Right renal pelvis (tissue), 4 donors: ENCODE measurements around the gene ZNF775. TPM values are rescaled to one million over a fixed set of nuclear protein-coding genes. Genes with fewer than 3 reads are reported as not detected.
A peak's percentile ranks its signal among the peaks of the same experiment; 100 is the strongest.
"Not testable (repeated sequence)": the region's sequence is repeated elsewhere in the genome, so short reads cannot be mapped to it uniquely, and the experiment has no call there.

Experiments used
- DNase-seq, 4 donors: peaks; one replicate each; pipeline ENCODE4 v3.0.0-alpha.2; 2013; ENCODE audit warnings: low read depth in 4 of 4, low spot score in 3 of 4, missing footprints in 1 of 4
- polyA plus RNA-seq, 4 donors: library from polyadenylated mRNA; unstranded; fragments of 120-200 nt; gene quantifications; one replicate each; pipeline ENCODE4 v1.2.1, GENCODE V29; 2013; ENCODE audit not compliant: insufficient read length in 4 of 4

ZNF775 gene
- polyA plus RNA-seq, 4 donors: 4.0 to 9.1 (median 5.4) TPM

- no peak for DNase-seq
These were observed 1.3 kb downstream of the ZNF775 start for GRCh38 chr7:150380463-150380862.

GRCh38 chr7:150381096-150381495, 2.0 kb downstream of the ZNF775 start:
- DNase-seq: no peak

- no peak for DNase-seq
These were observed 2.6 kb downstream of the ZNF775 start for GRCh38 chr7:150381785-150382122.

- DNase-seq: no peak
These were observed 3.2 kb downstream of the ZNF775 start for GRCh38 chr7:150382123-150382843.

DNA sequence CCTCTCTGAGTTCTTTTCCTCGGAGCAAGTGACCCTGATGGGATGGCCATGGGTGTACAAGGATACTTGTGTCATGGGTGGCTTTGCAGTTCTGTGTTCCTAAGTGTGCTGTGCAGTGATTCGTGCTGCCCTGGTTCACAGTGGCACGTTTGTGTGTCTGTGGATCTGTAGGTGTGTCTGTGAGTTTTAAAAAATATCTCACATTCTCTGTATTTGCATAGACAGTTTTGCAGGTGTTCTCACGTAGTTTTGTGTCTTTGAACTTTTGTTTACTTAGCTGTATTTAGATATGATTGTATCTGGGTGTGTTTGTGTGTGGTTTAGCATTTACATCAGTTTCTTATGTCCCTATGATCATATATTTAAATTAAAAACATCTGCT, 3.7 kb downstream of the ZNF775 start:
- DNase-seq: no peak

DNA sequence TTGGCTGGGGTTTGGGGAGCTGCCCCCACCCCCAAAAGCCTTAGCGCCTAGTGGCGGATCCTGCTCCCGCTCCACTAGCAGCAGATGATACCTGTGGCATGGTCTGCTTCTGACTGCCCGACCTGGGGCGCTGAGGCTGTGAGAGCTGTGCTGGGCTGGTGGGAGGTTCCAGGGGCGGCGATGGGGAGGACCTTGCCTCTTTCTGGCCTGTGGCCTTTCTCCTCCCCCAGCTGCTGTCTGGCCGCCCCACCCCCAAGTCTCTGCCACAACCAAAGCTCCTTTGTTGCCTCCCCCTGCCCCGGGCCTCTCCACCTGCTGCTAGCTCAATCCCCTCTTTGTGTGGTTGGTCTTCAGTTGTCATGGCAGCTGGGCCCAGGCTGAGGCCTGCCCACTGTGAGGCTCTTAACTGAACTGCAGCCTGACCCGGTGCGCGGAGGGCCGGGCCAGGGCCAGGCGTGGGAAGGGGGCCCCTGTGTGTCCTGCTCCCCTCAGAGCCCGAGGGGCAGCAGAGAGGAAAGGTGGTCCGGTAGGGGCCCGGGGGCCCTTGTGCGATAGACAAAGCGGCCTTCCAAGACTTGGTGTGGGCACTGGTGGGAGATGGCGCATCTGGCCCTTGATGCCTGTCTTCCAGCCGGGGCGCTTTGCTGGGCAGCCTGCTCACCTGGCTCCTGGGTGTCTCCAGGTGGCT, 4.7 kb downstream of the ZNF775 start:
- DNase-seq: peak in 1 of 4 donors; percentile 70

DNA sequence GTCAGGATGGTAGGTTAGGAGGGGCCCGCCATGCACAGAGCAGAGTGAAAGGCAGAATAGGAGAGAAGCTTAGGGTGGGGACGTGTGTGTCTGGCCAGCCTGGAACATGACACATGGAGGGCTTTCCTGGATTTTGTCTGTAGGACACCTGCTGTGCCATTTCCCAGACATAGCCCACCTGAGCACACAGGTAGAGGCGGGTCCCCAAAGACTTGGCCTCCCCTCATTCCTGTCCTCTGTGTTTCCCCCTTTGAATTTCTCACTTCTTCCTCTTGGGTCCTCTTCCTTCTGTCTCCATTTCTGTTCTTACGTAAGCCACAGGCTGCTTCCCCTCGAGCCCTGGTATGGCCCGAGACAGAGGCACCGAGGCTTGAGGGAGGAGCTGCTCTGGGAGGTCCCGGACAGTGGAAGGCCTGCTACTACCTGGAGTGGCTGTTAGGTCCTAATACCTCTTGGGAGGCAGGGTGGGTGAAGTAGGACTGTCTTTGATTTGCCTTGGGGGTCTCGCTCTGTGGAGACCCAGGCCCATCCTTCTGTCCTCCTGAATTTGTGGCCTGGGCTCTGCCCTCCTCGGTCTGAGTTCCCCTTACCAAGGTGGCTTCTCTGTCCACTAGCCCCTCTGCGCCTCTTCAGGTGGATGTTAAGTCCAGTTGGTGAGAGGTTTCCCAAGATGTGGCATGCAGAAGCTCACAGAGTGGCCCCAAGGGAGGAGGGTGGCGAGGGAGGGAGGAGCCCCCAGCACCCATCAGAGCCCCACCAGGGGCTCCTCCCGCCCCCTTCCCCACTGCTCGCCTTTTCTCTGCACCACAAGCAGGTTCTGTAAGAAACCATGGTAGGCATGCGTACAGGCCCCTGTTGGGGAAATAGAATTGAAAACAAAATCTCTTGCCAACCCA, 5.5 kb downstream of the ZNF775 start:
- DNase-seq: no peak

DNA sequence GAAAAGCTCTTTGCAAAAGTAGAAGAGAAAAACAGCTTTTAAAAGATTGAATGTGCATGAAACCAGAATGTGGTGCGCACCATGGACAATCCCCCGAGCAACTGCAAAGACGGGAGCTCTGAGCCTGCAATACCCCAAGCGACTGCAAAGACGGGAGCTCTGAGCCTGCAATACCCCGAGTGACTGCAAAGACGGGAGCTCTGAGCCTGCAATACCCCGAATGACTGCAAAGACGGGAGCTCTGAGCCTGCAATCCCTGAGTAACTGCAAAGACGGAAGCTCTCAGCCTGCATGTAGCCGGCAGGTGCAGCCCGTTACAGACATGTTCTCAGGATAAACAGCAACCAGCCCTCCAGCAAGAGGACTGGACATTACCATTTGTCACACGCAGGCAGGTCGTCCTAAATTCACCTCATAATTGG, 6.2 kb downstream of the ZNF775 start:
- DNase-seq: no peak

DNA sequence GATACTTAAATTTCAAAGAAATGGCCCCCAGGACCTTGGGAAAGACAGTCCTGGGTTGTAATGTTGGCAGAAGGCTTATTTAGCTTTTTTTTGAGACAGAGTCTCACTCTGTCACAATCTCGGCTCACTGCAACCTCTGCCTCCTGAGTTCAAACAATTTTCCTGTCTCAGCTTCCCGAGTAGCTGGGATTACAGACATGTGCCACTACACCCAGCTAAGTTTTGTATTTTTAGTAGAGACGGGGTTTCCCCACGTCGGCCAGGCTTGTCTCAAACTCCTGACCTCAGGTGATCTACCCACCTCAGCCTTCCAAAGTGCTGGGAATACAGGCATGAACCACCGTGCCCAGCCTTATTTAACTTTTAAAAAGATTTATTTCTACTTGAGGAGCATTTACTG, 6.8 kb downstream of the ZNF775 start:
- not testable (repeated sequence) for DNase-seq

DNA sequence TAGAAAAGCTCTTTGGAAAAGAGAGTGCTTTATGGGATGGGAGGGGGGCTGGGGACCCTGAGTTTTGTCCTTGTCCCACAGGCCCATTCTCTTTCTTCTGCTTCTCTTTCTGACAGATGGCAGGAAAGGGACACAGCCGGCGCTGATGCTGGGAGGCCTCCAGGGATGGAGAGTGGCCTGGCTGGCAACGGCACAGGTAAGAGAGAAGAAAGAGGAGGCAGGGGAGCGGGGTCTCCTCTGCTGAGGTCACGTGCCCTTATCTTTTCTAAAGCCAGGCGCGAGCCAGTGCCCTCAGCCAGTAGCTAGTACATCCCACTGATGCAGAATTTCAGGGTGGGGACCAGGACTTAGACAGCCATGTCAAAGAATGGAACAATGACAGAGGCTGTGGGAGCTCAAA, 9.2 kb downstream of the ZNF775 start:
- DNase-seq: no peak

GRCh38 chr7:150388709-150389531, 9.8 kb downstream of the ZNF775 start:
- no peak for DNase-seq

DNA sequence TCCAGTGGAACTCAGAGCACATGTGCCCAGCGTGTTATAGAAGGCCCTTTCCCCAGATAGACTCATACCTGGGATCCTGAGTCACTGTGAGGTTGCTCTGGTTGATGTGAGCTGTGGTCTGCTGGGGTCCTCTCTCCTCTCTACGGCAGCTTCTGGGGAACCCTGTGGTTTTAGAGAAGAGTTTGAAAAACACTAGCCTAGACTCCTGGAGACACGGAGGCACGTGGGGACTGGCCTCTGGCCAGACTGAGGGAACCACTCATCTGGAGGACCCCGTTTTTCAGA, 10.3 kb downstream of the ZNF775 start:
- DNase-seq: no peak

GRCh38 chr7:150390205-150390604, 11.1 kb downstream of the ZNF775 start:
- DNase-seq: no peak

GRCh38 chr7:150393325-150393724, 14.2 kb downstream of the ZNF775 start:
- DNase-seq: no peak

- no peak for DNase-seq
These were observed 17.3 kb downstream of the ZNF775 start for GRCh38 chr7:150396426-150396825.

- no peak for DNase-seq
These were observed 17.7 kb downstream of the ZNF775 start for GRCh38 chr7:150396851-150397260.

- no peak for DNase-seq
These were observed 18.4 kb downstream of the ZNF775 start for GRCh38 chr7:150397346-150398107.

DNA sequence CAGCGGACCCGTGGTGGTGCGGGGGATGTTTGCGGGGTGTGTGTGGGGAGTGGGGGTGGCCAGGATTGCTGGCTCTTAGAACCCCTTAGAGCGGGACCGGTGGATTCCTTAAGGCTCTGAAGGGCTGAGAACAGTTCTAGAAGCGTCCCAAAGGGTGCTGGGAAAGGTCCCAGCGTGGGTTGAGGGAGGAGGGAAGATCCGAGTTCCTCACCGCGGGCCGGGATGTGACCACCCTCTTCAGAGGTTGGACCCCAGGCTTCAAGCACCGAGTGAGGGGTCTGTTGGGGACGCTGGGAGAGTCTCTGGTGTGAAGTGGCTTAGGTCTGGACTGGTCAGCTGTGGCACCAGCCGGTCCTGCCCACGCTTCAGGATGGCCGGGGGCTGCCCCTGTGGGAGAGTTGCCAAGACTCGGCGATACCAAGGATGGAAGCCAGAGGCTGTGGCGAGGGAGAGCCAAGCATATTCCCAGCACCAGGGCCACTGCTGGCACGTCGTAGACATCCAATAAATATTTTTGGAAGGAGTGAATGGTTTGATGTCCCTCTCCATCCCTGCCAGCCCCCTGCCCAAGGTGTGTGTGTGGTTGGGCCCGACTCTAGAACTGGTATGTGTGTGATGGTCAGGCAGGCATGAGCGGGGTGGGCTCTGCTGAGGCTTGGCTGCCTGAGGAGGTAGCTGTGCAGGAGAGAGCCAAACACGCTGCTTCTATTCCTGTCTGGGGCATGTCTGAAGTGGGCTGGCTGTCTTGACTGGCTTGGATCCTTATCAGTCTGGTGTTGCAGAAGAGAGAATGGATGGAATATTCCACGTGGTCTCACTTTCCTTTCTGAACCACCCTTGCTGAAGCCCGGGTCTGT, 19.2 kb downstream of the ZNF775 start:
- no peak for DNase-seq

GRCh38 chr7:150398965-150399320, 19.8 kb downstream of the ZNF775 start:
- no peak for DNase-seq
